ENCODE measurements around the gene GAGE10.

DNA sequence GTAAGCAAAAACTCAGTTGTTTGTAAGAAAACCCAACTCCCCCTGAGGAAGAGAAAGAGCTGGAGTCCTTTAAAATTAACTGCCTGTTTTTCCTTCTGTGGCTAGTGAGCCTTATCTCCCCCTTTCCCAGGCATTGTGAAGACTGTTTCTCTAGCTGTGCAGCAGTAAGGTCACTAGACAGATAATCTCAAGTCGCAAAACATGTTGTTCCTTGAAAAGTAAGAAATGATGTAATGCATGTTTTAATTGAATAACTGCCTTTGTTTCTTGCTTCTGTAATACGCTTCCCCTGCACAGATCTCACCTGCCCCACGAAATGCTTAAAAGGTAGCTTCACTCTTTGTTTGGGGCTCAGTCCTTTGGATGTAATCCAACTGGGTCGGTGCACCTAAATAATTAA is 12.6 kb downstream of the GAGE10 start:
- no peak for TF ChIP-seq CTCF (conservative IDR thresholded peaks at IDR 0.05)
- TF ChIP-seq ZFX (IDR thresholded peaks at IDR 0.05), result no peak

Data from C4-2B (cell line).